ENCODE measurements around the gene MYH9. TPM values are rescaled to one million over a fixed set of nuclear protein-coding genes. Genes with fewer than 3 reads are reported as not detected.

Gene MYH9
- total RNA-seq, 2 donors from 2014 or later = 1,447 to 1,631 TPM

DNA sequence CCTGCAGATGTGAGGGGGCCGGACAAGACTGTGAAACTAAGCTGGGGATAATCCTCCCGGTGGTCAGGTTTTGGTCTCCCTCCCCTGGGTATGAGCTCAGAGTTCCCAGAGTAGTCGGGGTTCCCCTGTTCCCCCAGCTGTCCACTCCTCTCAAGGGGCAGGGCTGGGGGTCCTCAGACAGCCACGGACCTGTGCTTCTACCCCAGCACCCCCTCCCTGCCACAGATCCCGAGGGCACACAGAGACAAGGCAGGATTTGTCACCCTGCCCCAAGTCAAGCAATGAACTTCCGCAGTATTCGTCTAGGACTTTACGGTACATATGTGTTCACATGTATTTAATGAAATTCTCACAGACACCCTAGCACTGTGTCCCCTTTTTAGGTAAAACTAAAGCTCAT lies 89.6 kb downstream of the MYH9 start:
- H3K9me3 ChIP-seq = no peaks in the 10 kb centered on the region
- no peak for ATAC-seq (ENCODE audit: insufficient number of reproducible peaks, low FRiP score, low read depth)
- H3K27ac ChIP-seq = no peak overlapping the region
- H3K36me3 ChIP-seq = peaks cover 100% of the 10 kb centered on the region
- no peak overlapping the region for H3K4me3 ChIP-seq
- no peak for DNase-seq (ENCODE audit: low spot score)
- no peaks in the 10 kb centered on the region for H3K27me3 ChIP-seq (replicated peaks; ENCODE audit: insufficient read depth)
- no peak for TF ChIP-seq CTCF (IDR thresholded peaks at IDR 0.05)
- H3K4me1 ChIP-seq (ENCODE audit: control insufficient read depth in 1 of 2, low read depth in 2 of 2) = no peaks in the 10 kb centered on the region

GRCh38 chr22:36297568-36297967 lies 90.2 kb downstream of the MYH9 start:
- no peak for DNase-seq (ENCODE audit: low spot score)
- Histone ChIP-seq H3K4me3 (no peak overlapping the region), H3K27me3 (replicated peaks; ENCODE audit: insufficient read depth) (no peaks in the 10 kb centered on the region), H3K36me3 (peaks cover 100% of the 10 kb centered on the region), H3K9me3 (no peaks in the 10 kb centered on the region), H3K27ac (no peak overlapping the region), H3K4me1 (ENCODE audit: control insufficient read depth in 1 of 2, low read depth in 2 of 2) (no peaks in the 10 kb centered on the region)
- no peak for TF ChIP-seq CTCF (IDR thresholded peaks at IDR 0.05)
- ATAC-seq (ENCODE audit: insufficient number of reproducible peaks, low FRiP score, low read depth) = no peak

- Histone ChIP-seq H3K4me1 (ENCODE audit: control insufficient read depth in 1 of 2, low read depth in 2 of 2) (no peaks in the 10 kb centered on the region), H3K27me3 (replicated peaks; ENCODE audit: insufficient read depth) (no peaks in the 10 kb centered on the region), H3K4me3 (no peak overlapping the region), H3K36me3 (peaks cover 100% of the 10 kb centered on the region), H3K27ac (no peak overlapping the region), H3K9me3 (no peaks in the 10 kb centered on the region)
- ATAC-seq (ENCODE audit: insufficient number of reproducible peaks, low FRiP score, low read depth) (no peak), DNase-seq (ENCODE audit: low spot score) (no peak)
- no peak for TF ChIP-seq CTCF (IDR thresholded peaks at IDR 0.05)
Observed at GRCh38 chr22:36296690-36297089, 91.1 kb downstream of the MYH9 start.

DNA sequence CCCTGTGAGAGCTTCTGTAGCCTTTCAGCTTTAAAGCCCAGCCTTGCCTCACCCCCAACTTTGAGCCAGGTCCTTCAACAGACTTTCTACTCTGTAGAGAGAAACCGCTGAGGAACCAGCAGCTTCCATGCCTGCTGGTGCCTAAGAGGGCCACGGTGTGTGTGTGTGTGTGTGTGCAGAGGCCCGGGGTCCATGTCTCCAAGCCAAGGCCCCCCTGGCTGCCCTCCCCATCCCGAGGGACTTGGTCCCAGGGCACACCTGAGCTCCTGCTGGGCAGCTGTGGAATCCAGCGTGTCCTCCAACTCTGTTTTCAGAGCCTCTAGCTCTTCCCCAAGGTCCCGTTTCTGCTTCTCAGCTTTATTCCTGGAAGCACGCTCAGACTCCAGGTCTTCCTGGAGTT lies 92.5 kb downstream of the MYH9 start:
- H3K36me3 ChIP-seq = peaks cover 87% of the 10 kb centered on the region
- peak overlapping the region in 1 of 2 donors; percentile 2 for H3K27ac ChIP-seq

DNA sequence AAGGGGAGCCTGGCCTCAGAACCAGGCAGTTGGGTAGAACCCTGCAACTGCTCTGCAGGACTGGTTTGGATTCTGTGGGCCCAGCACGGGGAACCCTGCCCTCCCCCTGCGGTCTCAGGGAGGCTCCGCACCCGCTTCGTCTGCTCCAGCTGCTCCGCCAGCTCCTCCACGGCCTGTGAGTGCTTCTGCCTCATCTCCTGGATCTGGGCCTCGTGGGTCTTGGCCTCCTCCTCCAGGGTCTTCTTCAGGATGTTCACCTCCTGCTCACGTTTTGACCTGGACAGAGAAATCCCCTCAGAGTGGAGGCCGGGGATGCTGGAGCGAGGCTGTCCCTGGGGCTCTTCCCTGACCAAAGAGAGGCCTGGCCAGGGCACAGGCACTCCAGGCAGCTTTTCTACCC lies 93.0 kb downstream of the MYH9 start:
- no peak for TF ChIP-seq CTCF (IDR thresholded peaks at IDR 0.05)
- no peaks in the 10 kb centered on the region for H3K27me3 ChIP-seq (replicated peaks; ENCODE audit: insufficient read depth)
- H3K9me3 ChIP-seq = no peaks in the 10 kb centered on the region
- no peaks in the 10 kb centered on the region for H3K4me1 ChIP-seq (ENCODE audit: control insufficient read depth in 1 of 2, low read depth in 2 of 2)
- ATAC-seq (ENCODE audit: insufficient number of reproducible peaks, low FRiP score, low read depth) (no peak), DNase-seq (ENCODE audit: low spot score) (no peak)
- H3K36me3 ChIP-seq = peaks cover 85% of the 10 kb centered on the region
- peak overlapping the region in 1 of 2 donors; percentile 2 for H3K27ac ChIP-seq
- H3K4me3 ChIP-seq = no peak overlapping the region

More for the DNA sequence above, 92.5 kb downstream of the MYH9 start:
- TF ChIP-seq CTCF (IDR thresholded peaks at IDR 0.05) = no peak
- DNase-seq (ENCODE audit: low spot score) (no peak), ATAC-seq (ENCODE audit: insufficient number of reproducible peaks, low FRiP score, low read depth) (no peak)
- Histone ChIP-seq H3K27me3 (replicated peaks; ENCODE audit: insufficient read depth) (no peaks in the 10 kb centered on the region), H3K4me3 (no peak overlapping the region), H3K4me1 (ENCODE audit: control insufficient read depth in 1 of 2, low read depth in 2 of 2) (no peaks in the 10 kb centered on the region), H3K9me3 (no peaks in the 10 kb centered on the region)

Measured in thoracic aorta (tissue), 2 donors.